Choroid plexus epithelial cell (primary cell): Measurements from ENCODE around the gene BCAT1.
A peak's percentile ranks its signal among the peaks of the same experiment; 100 is the strongest.
"Not testable (repeated sequence)": the region's sequence is repeated elsewhere in the genome, so short reads cannot be mapped to it uniquely, and the experiment has no call there.

Experiments
- DNase-seq: peaks from one replicate; pipeline ENCODE4 v3.0.0-alpha.2; 2010; ENCODE audit warnings: low read depth
- H3K4me3 ChIP-seq: 2 replicates; pipeline ENCODE4 v1.5.1; 2011; ENCODE audit warnings: low read depth, mild to moderate bottlenecking, control low read depth, low read length, moderate library complexity
- TF ChIP-seq, protein P1 (sequence below): conservative IDR thresholded peaks from 2 replicates; pipeline ENCODE4 v1.5.1; 2011; ENCODE audit warnings: low read depth, mild to moderate bottlenecking, control low read depth, inconsistent platforms, low read length, moderate library complexity

The BCAT1 gene

GRCh38 chr12:24960222-24960855 is 11.4 kb upstream of the BCAT1 start:
- TF ChIP-seq, protein P1, sequence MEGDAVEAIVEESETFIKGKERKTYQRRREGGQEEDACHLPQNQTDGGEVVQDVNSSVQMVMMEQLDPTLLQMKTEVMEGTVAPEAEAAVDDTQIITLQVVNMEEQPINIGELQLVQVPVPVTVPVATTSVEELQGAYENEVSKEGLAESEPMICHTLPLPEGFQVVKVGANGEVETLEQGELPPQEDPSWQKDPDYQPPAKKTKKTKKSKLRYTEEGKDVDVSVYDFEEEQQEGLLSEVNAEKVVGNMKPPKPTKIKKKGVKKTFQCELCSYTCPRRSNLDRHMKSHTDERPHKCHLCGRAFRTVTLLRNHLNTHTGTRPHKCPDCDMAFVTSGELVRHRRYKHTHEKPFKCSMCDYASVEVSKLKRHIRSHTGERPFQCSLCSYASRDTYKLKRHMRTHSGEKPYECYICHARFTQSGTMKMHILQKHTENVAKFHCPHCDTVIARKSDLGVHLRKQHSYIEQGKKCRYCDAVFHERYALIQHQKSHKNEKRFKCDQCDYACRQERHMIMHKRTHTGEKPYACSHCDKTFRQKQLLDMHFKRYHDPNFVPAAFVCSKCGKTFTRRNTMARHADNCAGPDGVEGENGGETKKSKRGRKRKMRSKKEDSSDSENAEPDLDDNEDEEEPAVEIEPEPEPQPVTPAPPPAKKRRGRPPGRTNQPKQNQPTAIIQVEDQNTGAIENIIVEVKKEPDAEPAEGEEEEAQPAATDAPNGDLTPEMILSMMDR = peak; percentile 92
- DNase-seq = peak; percentile 81
- H3K4me3 ChIP-seq = no peak overlapping the region

- not testable (repeated sequence) for DNase-seq, H3K4me3 ChIP-seq
Observed at GRCh38 chr12:24956351-24956750, 7.5 kb upstream of the BCAT1 start.

DNA sequence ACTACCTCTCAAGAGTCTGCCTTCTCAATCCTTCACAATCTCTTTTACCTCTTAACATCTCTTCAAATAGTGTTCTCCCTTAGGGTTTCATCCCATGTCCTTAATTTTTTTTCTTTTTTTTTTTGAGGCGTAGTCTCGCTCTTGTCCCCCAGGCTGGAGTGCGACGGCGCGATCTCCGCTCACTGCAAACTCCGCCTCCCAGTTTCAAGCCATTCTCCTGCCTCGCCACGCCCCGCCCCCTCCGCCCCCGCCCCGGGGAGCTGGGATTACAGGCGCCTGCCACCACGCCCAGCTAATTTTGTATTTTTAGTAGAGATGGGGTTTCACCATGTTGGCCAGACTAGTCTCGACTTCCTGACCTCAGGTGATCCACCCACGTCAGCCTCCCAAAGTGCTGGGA is 7.0 kb upstream of the BCAT1 start:
- DNase-seq = no peak
- no peak overlapping the region for H3K4me3 ChIP-seq
- TF ChIP-seq, protein P1 = no peak

GRCh38 chr12:24955389-24955788 is 6.5 kb upstream of the BCAT1 start:
- DNase-seq = no peak
- TF ChIP-seq, protein P1 = no peak
- no peak overlapping the region for H3K4me3 ChIP-seq

DNA sequence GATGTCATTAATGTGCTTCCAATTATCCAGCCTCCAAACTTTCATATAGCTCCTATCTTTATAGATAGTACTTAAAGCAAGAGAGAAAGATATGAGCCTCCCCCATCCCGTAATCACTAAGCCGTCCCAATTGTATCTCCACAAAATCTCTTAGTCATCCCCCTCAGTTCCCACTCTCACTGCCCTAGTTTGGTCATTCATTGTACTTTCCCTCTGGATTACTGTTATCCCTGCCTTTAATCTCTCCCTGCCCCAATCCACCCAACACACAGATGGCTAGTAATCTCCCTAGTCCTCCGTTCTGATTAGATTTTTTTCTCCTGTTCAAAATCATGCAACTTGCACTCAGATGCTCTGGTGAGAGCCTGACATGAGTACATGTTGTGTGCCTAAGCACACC is 5.4 kb upstream of the BCAT1 start:
- TF ChIP-seq, protein P1 = no peak
- no peak for DNase-seq
- no peak overlapping the region for H3K4me3 ChIP-seq

GRCh38 chr12:24952389-24952788 is 3.5 kb upstream of the BCAT1 start:
- no peak overlapping the region for H3K4me3 ChIP-seq
- DNase-seq = no peak
- TF ChIP-seq, protein P1 = no peak

DNA sequence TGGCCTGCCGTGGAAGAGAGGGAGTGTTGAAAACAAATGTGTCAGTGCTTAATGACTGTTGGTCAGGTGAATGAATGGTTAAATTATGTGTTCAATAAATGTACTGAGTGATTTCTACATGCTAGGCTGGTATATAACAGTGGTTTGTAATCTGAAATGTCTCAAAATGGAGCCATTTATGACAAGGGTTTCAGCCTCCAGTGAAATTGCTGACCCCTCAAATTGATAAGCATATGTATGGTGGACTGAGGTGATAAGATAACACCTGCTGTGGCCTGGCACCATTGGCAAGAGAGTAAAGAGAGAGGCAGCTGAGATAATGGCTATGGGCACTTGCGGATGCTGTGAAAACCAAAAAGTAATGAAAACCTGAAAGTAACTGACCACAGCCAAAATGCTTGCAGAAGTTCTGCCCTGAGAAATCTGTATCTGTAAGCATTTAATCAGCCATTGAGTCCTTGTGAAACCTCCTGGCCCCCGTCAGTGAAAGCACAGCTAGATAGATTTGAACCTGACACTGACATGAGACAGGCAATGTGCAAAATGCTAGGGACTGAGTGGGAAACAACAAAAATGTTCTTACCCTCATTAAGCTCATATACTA is 1.4 kb upstream of the BCAT1 start:
- DNase-seq = no peak
- TF ChIP-seq, protein P1 = no peak
- H3K4me3 ChIP-seq = no peak overlapping the region

DNA sequence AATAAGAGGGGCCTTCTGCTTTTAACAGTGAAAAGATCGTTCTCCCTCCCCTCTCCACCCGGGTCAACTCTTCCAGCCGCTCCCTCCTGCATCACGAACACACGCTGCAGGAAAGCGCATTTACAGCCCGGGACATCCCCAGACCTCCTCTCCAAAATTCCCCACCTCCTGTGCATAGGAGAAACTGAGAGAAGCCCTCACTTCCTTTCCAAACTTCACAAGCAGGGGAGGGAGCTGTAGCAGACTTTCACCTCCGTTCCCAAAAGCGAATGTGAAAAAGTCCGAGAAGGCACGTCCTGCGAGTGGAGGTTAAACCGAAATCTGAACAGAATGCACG is 513 bp downstream of the BCAT1 start:
- TF ChIP-seq, protein P1 = no peak
- peak overlapping the region; percentile 77 for H3K4me3 ChIP-seq

More for the DNA sequence above, 513 bp downstream of the BCAT1 start:
- peak; percentile 41 for DNase-seq
